ENCODE results near the gene MSI2. TPM values are rescaled to one million over a fixed set of nuclear protein-coding genes. Genes with fewer than 3 reads are reported as not detected.

The MSI2 gene
- total and polyA plus RNA-seq, 12 donors: 32.6 to 411 (median 148) TPM

DNA sequence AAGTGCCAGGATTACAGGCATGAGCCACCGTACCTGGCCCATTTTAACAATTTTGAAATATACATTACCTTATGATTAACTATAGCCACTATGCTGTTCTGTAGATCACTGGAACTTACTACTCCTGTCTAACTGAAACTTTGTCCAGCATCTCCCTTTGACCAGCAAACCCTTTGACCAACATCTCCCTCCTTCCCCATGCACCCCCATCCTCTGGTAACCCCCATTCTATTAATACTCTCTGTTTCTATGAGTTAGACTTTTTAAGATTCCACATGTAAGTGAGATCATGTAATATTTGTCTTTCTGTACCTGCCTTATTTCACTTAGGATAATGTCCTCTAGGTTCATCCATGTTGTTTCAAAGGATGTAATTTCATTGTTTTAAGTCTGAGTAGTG lies 178.0 kb downstream of the MSI2 start:
- peaks cover 11 to 41% of the 10 kb centered on the region in 2 donors for H3K4me1 ChIP-seq (replicated peaks in 1 of 2)
- H3K4me3 ChIP-seq: no peak overlapping the region
- intact Hi-C loops (cut with DNase I): no loop called here
- TF ChIP-seq, protein P1, sequence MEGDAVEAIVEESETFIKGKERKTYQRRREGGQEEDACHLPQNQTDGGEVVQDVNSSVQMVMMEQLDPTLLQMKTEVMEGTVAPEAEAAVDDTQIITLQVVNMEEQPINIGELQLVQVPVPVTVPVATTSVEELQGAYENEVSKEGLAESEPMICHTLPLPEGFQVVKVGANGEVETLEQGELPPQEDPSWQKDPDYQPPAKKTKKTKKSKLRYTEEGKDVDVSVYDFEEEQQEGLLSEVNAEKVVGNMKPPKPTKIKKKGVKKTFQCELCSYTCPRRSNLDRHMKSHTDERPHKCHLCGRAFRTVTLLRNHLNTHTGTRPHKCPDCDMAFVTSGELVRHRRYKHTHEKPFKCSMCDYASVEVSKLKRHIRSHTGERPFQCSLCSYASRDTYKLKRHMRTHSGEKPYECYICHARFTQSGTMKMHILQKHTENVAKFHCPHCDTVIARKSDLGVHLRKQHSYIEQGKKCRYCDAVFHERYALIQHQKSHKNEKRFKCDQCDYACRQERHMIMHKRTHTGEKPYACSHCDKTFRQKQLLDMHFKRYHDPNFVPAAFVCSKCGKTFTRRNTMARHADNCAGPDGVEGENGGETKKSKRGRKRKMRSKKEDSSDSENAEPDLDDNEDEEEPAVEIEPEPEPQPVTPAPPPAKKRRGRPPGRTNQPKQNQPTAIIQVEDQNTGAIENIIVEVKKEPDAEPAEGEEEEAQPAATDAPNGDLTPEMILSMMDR (IDR thresholded peaks at IDR 0.05): no peak
- no peak for TF ChIP-seq POLR2A (IDR thresholded peaks at IDR 0.05)
- H3K36me3 ChIP-seq (replicated peaks in 1 of 2): no peaks in the 10 kb centered on the region
- H3K9me3 ChIP-seq (replicated peaks in 1 of 3): no peaks in the 10 kb centered on the region
- WGBS, 4 donors: 92 to 100% (median 96%) methylated on average over 1 of the region's 1 CpG
- DNase-seq: no peak
- no peaks in the 10 kb centered on the region for H3K27me3 ChIP-seq
- H3K27ac ChIP-seq: no peak overlapping the region

DNA sequence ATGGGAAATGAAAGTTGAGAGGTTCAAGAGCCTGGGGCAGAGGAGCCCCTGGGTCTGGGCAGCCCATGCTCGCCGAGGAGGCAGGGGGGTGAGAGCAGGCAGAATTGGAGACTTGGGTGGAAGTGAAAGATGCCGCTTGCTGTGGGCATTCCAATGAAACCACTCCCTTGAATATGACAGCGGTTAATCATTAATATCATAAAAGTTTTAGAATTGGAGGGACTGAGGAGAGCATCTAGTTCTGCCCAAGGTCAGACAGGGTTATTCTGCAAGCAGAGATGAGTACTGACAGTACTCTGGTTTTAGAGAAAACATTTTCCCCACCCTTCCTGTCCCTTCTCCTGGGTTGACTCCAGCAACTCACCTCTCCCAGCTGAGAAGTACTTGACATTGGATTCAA lies 180.2 kb downstream of the MSI2 start:
- Histone ChIP-seq H3K4me3 (no peak overlapping the region), H3K27me3 (no peaks in the 10 kb centered on the region), H3K4me1 (replicated peaks in 1 of 2) (peaks cover 27 to 61% of the 10 kb centered on the region in 2 donors), H3K27ac (peak overlapping the region in 3 of 5 donors; percentile 15 to 64 (median 29)), H3K9me3 (replicated peaks in 1 of 3) (no peaks in the 10 kb centered on the region), H3K36me3 (replicated peaks in 1 of 2) (no peaks in the 10 kb centered on the region)
- no peak for TF ChIP-seq POLR2A (IDR thresholded peaks at IDR 0.05)
- TF ChIP-seq, protein P1 (IDR thresholded peaks at IDR 0.05): no peak
- DNase-seq: no peak
- WGBS, 4 donors: 63 to 82% (median 73%) methylated on average over 4 of the region's 4 CpGs
- intact Hi-C loops (cut with DNase I): no loop called here

DNA sequence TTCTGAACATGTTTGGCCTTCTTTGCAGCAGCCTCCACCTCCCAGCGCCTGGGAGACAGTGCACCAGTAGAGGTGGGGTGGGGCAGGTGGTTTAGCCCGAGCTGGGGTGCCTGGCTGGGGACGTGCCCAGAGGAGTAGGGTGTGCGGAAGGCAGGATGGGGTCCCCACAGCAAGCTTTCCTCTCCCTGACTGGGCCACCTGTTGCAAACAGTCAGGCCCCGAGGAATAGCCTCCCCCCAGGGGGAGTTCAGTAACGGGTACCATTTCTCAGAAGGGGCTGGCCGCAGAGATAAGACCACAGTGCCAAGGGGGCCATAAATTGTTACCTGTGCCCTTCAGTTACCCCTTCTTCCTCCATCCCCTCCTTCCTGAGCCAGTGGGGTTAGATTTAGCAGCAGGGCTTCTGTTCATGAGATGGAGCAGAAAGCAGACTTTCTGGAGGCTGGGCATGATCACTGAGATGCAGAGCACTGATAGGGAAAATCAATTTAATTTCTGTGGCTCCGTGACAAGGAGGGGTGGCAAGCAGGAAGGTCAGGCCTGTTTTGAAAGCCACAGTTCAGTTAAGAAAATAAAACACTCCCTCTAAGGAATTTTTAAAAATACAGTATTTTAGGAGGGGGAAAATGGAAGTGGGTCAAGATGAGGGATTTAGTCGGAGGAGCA lies 181.9 kb downstream of the MSI2 start:
- Histone ChIP-seq H3K4me3 (no peak overlapping the region), H3K9me3 (replicated peaks in 1 of 3) (no peaks in the 10 kb centered on the region), H3K27me3 (no peaks in the 10 kb centered on the region), H3K27ac (peak overlapping the region in 2 of 5 donors; percentile 45 to 89), H3K4me1 (replicated peaks in 1 of 2) (peaks cover 40 to 68% of the 10 kb centered on the region in 2 donors), H3K36me3 (replicated peaks in 1 of 2) (no peaks in the 10 kb centered on the region)
- intact Hi-C loops (cut with DNase I): no loop called here
- DNase-seq: no peak
- TF ChIP-seq POLR2A (IDR thresholded peaks at IDR 0.05): no peak
- TF ChIP-seq, protein P1 (IDR thresholded peaks at IDR 0.05): no peak
- 66 to 77% (median 73%) methylated on average over 6 to 9 of the region's 9 CpGs for WGBS, 4 donors

DNA sequence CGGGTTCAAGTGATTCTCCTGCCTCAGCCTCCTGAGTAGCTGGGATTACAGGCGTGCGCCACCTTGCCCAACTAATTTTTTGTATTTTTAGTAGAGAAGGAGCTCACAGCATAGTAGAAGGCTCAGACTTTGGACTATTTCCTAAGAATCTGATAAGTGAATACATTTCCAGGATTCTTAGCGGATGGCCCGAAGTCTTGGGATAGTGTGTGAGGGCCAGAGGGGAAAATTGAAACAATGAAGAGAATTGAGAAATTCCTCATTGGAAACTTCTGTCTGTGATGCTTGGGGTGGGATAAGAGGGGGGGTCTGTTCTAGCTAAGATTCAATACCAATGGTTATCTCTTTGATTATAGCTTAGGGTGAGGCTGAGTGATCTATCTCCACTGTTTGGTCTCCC lies 183.3 kb downstream of the MSI2 start:
- Histone ChIP-seq H3K4me3 (no peak overlapping the region), H3K27me3 (no peaks in the 10 kb centered on the region), H3K36me3 (replicated peaks in 1 of 2) (no peaks in the 10 kb centered on the region), H3K27ac (peak overlapping the region; percentile 20 to 89 (median 74)), H3K4me1 (replicated peaks in 1 of 2) (peaks cover 51 to 82% of the 10 kb centered on the region in 2 donors), H3K9me3 (replicated peaks in 1 of 3) (no peaks in the 10 kb centered on the region)
- no peak for DNase-seq
- 90 to 95% (median 95%) methylated on average over 4 to 5 of the region's 5 CpGs for WGBS, 4 donors
- intact Hi-C loops (cut with DNase I): no loop called here
- TF ChIP-seq POLR2A (IDR thresholded peaks at IDR 0.05): no peak
- TF ChIP-seq, protein P1 (IDR thresholded peaks at IDR 0.05): no peak

All from adrenal gland (tissue), 12 donors.